SK-N-SH (cell line): ENCODE results near the gene LGALS16. TPM values are rescaled to one million over a fixed set of nuclear protein-coding genes. Genes with fewer than 3 reads are reported as not detected.

Experiments used
- CTCF ChIA-PET: fragments of 300-600, 350-600 bp; formaldehyde crosslinking; extraction: SDS; loops from one replicate; lab custom pipeline; 2021; lab: Yijun Ruan, JAX
- POLR2A ChIA-PET: fragments of 350-600 bp; sonication (Branson Sonifier 250); formaldehyde crosslinking; extraction: SDS; loops from one replicate; lab custom pipeline; 2020; ENCODE audit warnings: antibody characterized with exemption, inconsistent platforms; lab: Yijun Ruan, JAX
- DNase-seq: peaks from one replicate; pipeline ENCODE4 v3.0.0; 2012
- H2AFZ ChIP-seq: fragments of 200-600 bp; sonication (generic); 2 replicates; pipeline ENCODE4 v1.8.1; 2016; ENCODE audit warnings: antibody characterized with exemption, mild to moderate bottlenecking, low read depth
- H3F3A ChIP-seq: fragments of 200-600 bp; sonication (generic); replicated peaks from 2 replicates; pipeline ENCODE3; 2016; ENCODE audit warnings: antibody characterized with exemption, mild to moderate bottlenecking; ENCODE audit not compliant: insufficient read depth
- H3K27ac ChIP-seq, 2 experiments: fragments of 200-500 bp in 1 of 2; fragments of 200-600 bp in 1 of 2; sonication (Bioruptor generic) in 1 of 2; sonication (generic), shearing (Covaris generic) in 1 of 2; 2 replicates each; pipeline versions ENCODE4 v1.5.1 to v1.6.1; 2014 to 2016; ENCODE audit warnings: low read depth in 2 of 2, inconsistent platforms in 1 of 2, low read length in 1 of 2, mild to moderate bottlenecking in 1 of 2, mixed read lengths in 1 of 2
- H3K27me3 ChIP-seq: fragments of 200-600 bp; sonication (generic), shearing (Covaris generic); 2 replicates; pipeline ENCODE4 v1.6.1; 2016; ENCODE audit warnings: mixed run types; ENCODE audit not compliant: insufficient read depth
- H3K36me3 ChIP-seq, 2 experiments: fragments of 200-500 bp in 1 of 2; fragments of 200-600 bp in 1 of 2; sonication (Bioruptor generic) in 1 of 2; sonication (generic) in 1 of 2; replicated peaks in 1 of 2; 2 replicates each; pipeline versions ENCODE3 to v1.5.1; 2014 to 2016; ENCODE audit warnings: low read length in 1 of 2, mild to moderate bottlenecking in 1 of 2; ENCODE audit not compliant: insufficient read depth in 2 of 2, control insufficient read depth in 1 of 2
- H3K4me1 ChIP-seq, 2 experiments: fragments of 200-500 bp in 1 of 2; fragments of 200-600 bp in 1 of 2; sonication (Bioruptor generic) in 1 of 2; sonication (generic), shearing (Covaris generic) in 1 of 2; 2 replicates each; pipeline versions ENCODE4 v1.5.1 to v1.6.1; 2014 to 2016; ENCODE audit warnings: low read depth in 1 of 2, low read length in 1 of 2, mixed run types in 1 of 2; ENCODE audit not compliant: insufficient read depth in 2 of 2, control insufficient read depth in 1 of 2
- H3K4me2 ChIP-seq: fragments of 200-600 bp; sonication (generic), shearing (Covaris generic); 2 replicates; pipeline ENCODE4 v1.6.1; 2017; ENCODE audit warnings: mixed run types
- H3K4me3 ChIP-seq, 2 experiments: fragments of 200-500 bp in 1 of 2; fragments of 200-600 bp in 1 of 2; sonication (Bioruptor generic) in 1 of 2; sonication (generic), shearing (Covaris generic) in 1 of 2; 2 replicates each; pipeline versions ENCODE4 v1.5.1 to v1.8.1; 2014 to 2016; ENCODE audit warnings: low read depth in 2 of 2, inconsistent platforms in 1 of 2, low read length in 1 of 2, mild to moderate bottlenecking in 1 of 2, mixed read lengths in 1 of 2, moderate library complexity in 1 of 2
- H3K79me2 ChIP-seq: fragments of 200-600 bp; sonication (generic); 2 replicates; pipeline ENCODE4 v1.8.1; 2017; ENCODE audit warnings: mild to moderate bottlenecking; ENCODE audit not compliant: insufficient read depth
- H3K9ac ChIP-seq: fragments of 200-600 bp; sonication (generic); 2 replicates; pipeline ENCODE4 v1.6.1; 2017; ENCODE audit warnings: mixed run types
- H3K9me2 ChIP-seq: fragments of 200-600 bp; sonication (generic); 2 replicates; pipeline ENCODE4 v1.6.1; 2017; ENCODE audit warnings: mixed run types
- H3K9me3 ChIP-seq: fragments of 200-600 bp; sonication (generic); 2 replicates; pipeline ENCODE4 v1.6.1; 2017; ENCODE audit warnings: mixed run types, mild to moderate bottlenecking, moderate library complexity
- H4K20me1 ChIP-seq: fragments of 200-600 bp; sonication (generic); 2 replicates; pipeline ENCODE4 v1.6.1; 2017; ENCODE audit warnings: mild to moderate bottlenecking, mixed run types; ENCODE audit not compliant: insufficient read depth
- CHD2 ChIP-seq: fragments of 150-350 bp; IDR thresholded peaks from 2 replicates; pipeline ENCODE4 v1.6.1; 2018; ENCODE audit warnings: low read length; ENCODE audit not compliant: partially characterized antibody
- ELF1 ChIP-seq: IDR thresholded peaks from 2 replicates; pipeline ENCODE4 v1.4.0; 2012
- GABPA ChIP-seq: IDR thresholded peaks from 2 replicates; pipeline ENCODE4 v1.4.0; 2012; ENCODE audit warnings: low read depth, mild to moderate bottlenecking
- GATA2 ChIP-seq: sonication (generic); formaldehyde crosslinking; IDR thresholded peaks from 2 replicates; pipeline ENCODE4 v1.5.0; 2020; ENCODE audit warnings: mild to moderate bottlenecking, missing genetic modification reagents
- MAX ChIP-seq: IDR thresholded peaks from 2 replicates; pipeline ENCODE4 v1.4.0; 2012; ENCODE audit warnings: low read depth
- MEF2A ChIP-seq: IDR thresholded peaks from 2 replicates; pipeline ENCODE4 v1.4.0; 2012; ENCODE audit warnings: low read depth, borderline replicate concordance
- PBX3 ChIP-seq: IDR thresholded peaks from 2 replicates; pipeline ENCODE4; 2012
- RCOR1 ChIP-seq: fragments of 150-350 bp; IDR thresholded peaks from 2 replicates; pipeline ENCODE4 v1.6.1; 2017; ENCODE audit warnings: antibody characterized with exemption, low read length
- SIN3A ChIP-seq: IDR thresholded peaks from 2 replicates; pipeline ENCODE4 v1.6.1; 2012; ENCODE audit warnings: low read depth, mild to moderate bottlenecking, low read length, moderate library complexity, borderline replicate concordance
- TEAD4 ChIP-seq: IDR thresholded peaks from 2 replicates; pipeline ENCODE4 v1.4.0; 2012; ENCODE audit warnings: mild to moderate bottlenecking, borderline replicate concordance; ENCODE audit not compliant: insufficient read depth
- USF2 ChIP-seq: fragments of 150-350 bp; IDR thresholded peaks from 2 replicates; pipeline ENCODE4 v1.6.1; 2017; ENCODE audit warnings: antibody characterized with exemption, low read length, low read depth, borderline replicate concordance
- WGBS: methylation state at CpG from one replicate; pipeline ENCODE4 v1.1.6; 2017; ENCODE audit warnings: low lambda C conversion rate; 5-methylcytosine and 5-hydroxymethylcytosine counted together
- polyA plus RNA-seq, 3 experiments: library from polyadenylated mRNA; depleted of rRNA; stranded (reverse); fragments of >200 nt; gene quantifications; 2 replicates each; pipeline ENCODE4 v1.2.3, GENCODE V29; 2012

The LGALS16 gene
- polyA plus RNA-seq, 1 of the 3 experiments (the other 2 are of a cell fraction): not detected

- no peaks in the 10 kb centered on the region for H3K79me2 ChIP-seq
- ChIA-PET CTCF (no interaction called here), POLR2A (no interaction called here)
- no peaks in the 10 kb centered on the region for H3K36me3 ChIP-seq
- H3F3A ChIP-seq: no peaks in the 10 kb centered on the region
- no peak overlapping the region for H3K27ac ChIP-seq
- no peaks in the 10 kb centered on the region for H3K9me3 ChIP-seq
- WGBS: 0% methylated on average over 1 of the region's 1 CpG
- TF ChIP-seq MAX: no peak
- H3K9ac ChIP-seq: no peak overlapping the region
- no peak overlapping the region for H3K4me3 ChIP-seq
- H3K4me2 ChIP-seq: no peak overlapping the region
- no peaks in the 10 kb centered on the region; the same call in 1 of the 2 replicates for H3K27me3 ChIP-seq
- no peaks in the 10 kb centered on the region for H3K4me1 ChIP-seq
- H3K9me2 ChIP-seq: no peaks in the 10 kb centered on the region
- no peaks in the 10 kb centered on the region for H4K20me1 ChIP-seq
- H2AFZ ChIP-seq: no peak overlapping the region
- DNase-seq: no peak
Measured at GRCh38 chr19:39641773-39642172, 13.9 kb upstream of the LGALS16 start.

GRCh38 chr19:39643591-39643990 is 12.1 kb upstream of the LGALS16 start:
- POLR2A ChIA-PET: no interaction called here
- CTCF ChIA-PET: no interaction called here
- no peaks in the 10 kb centered on the region; the same call in 1 of the 2 replicates for H3K27me3 ChIP-seq
- no peak overlapping the region for H2AFZ ChIP-seq
- 0% methylated on average over 5 of the region's 5 CpGs for WGBS
- no peak overlapping the region for H3K4me2 ChIP-seq
- no peaks in the 10 kb centered on the region for H3F3A ChIP-seq
- no peaks in the 10 kb centered on the region for H3K79me2 ChIP-seq
- no peaks in the 10 kb centered on the region for H3K36me3 ChIP-seq
- no peaks in the 10 kb centered on the region for H3K9me2 ChIP-seq
- no peaks in the 10 kb centered on the region for H3K9me3 ChIP-seq
- H3K4me1 ChIP-seq: no peaks in the 10 kb centered on the region
- no peak overlapping the region for H3K27ac ChIP-seq
- H4K20me1 ChIP-seq: no peaks in the 10 kb centered on the region
- no peak overlapping the region for H3K9ac ChIP-seq
- no peak for DNase-seq
- TF ChIP-seq SIN3A: no peak
- TF ChIP-seq ELF1: no peak
- TF ChIP-seq GABPA: no peak
- no peak for TF ChIP-seq PBX3
- TF ChIP-seq CHD2: no peak
- TF ChIP-seq GATA2 (CRISPR knock-in tag): no peak
- TF ChIP-seq MEF2A: no peak
- no peak for TF ChIP-seq MAX
- TF ChIP-seq TEAD4: no peak
- TF ChIP-seq USF2: no peak
- TF ChIP-seq RCOR1: no peak
- H3K4me3 ChIP-seq: no peak overlapping the region
